Immature natural killer cell (primary cell): ENCODE measurements around the gene ATOH8. TPM values are rescaled to one million over a fixed set of nuclear protein-coding genes. Genes with fewer than 3 reads are reported as not detected.

Source experiments
- DNase-seq, 3 donors: peaks; one replicate each; pipeline ENCODE4 v3.0.0; 2022; ENCODE audit warnings: mixed read lengths in 1 of 3
- H3K27ac Mint-ChIP-seq, 6 donors: one replicate each; pipeline ENCODE4 v1.8.0; 2020; ENCODE audit warnings: mixed read lengths in 6 of 6, mild to moderate bottlenecking in 5 of 6, inconsistent platforms in 4 of 6, moderate library complexity in 3 of 6
- H3K27me3 Mint-ChIP-seq, 3 donors: one replicate each; pipeline ENCODE4 v1.8.0; 2020 to 2021; ENCODE audit warnings: low read depth in 3 of 3, mild to moderate bottlenecking in 3 of 3, mixed read lengths in 3 of 3, moderate library complexity in 3 of 3, inconsistent platforms in 1 of 3
- H3K36me3 Mint-ChIP-seq, 3 donors: one replicate each; pipeline ENCODE4 v1.8.0; 2020; ENCODE audit warnings: mixed read lengths in 3 of 3, inconsistent platforms in 2 of 3, mild to moderate bottlenecking in 2 of 3
- H3K4me1 Mint-ChIP-seq, 2 donors: one replicate each; pipeline ENCODE4 v1.8.0; 2020; ENCODE audit warnings: inconsistent platforms in 2 of 2, mild to moderate bottlenecking in 2 of 2, mixed read lengths in 2 of 2, moderate library complexity in 1 of 2
- H3K4me3 Mint-ChIP-seq, 5 donors: one replicate each; pipeline ENCODE4 v1.8.0; 2020; ENCODE audit warnings: mild to moderate bottlenecking in 5 of 5, mixed read lengths in 5 of 5, inconsistent platforms in 3 of 5, moderate library complexity in 3 of 5
- H3K9me3 Mint-ChIP-seq, 6 donors: one replicate each; pipeline ENCODE4 v1.8.0; 2020; ENCODE audit warnings: mild to moderate bottlenecking in 6 of 6, mixed read lengths in 6 of 6, inconsistent platforms in 4 of 6, moderate library complexity in 3 of 6
- polyA plus RNA-seq, 3 donors: library from polyadenylated mRNA; unstranded; fragments of 300-500 nt; fragmentation: Illumina TruSeq; gene quantifications; one replicate each; pipeline ENCODE4 v1.2.3, GENCODE V29; 2021

The ATOH8 gene
- polyA plus RNA-seq, 3 donors from 2014 or later = not detected

DNA sequence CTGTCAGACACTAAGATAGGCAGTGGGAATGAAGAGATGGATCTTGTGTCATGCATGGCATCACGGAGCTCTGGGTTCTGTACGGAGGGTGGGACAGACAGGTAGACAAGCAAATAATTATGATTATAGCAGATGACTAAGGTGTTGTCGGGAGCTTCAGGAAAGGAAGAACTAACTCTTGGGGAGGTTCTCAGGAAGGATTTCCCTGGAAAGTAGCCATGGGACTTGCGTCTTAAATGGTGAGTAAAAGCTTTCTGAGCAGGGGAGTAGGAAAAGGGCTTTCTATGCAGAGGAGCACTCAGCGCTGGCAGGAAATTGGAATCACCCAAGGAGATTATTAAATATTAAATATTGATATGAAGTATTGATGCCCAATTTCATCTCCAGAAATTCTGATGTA lies 35.5 kb downstream of the ATOH8 start:
- no peak overlapping the region for H3K27ac Mint-ChIP-seq
- H3K9me3 Mint-ChIP-seq = no peaks in the 10 kb centered on the region
- H3K27me3 Mint-ChIP-seq = peaks cover 3 to 6% (median 3%) of the 10 kb centered on the region in 3 donors
- H3K36me3 Mint-ChIP-seq = no peaks in the 10 kb centered on the region
- H3K4me1 Mint-ChIP-seq = peaks cover 11 to 16% of the 10 kb centered on the region in 2 donors
- DNase-seq = no peak
- H3K4me3 Mint-ChIP-seq = no peak overlapping the region

DNA sequence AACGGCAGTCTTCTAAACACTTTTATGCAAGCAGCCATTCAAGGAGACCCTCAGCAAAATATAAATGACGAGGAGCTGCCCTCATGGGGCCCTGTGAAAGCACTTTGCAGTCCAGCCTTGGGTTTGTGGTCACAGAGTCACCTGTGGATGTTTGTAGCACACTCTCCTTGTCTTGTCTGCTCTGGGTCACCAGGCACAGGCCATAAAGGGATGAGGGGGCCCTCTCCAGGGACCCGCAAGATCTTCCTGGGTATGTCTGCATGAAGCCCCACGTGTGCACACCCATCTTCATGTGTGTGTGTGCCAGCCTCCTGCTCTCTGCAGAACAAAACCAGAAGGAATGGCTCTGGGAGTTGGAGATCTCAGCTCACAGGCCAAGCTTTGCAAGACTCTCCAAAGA lies 36.2 kb downstream of the ATOH8 start:
- Mint-ChIP-seq H3K27me3 (peaks cover 3 to 6% (median 3%) of the 10 kb centered on the region in 3 donors), H3K4me1 (peaks cover 8 to 12% of the 10 kb centered on the region in 2 donors), H3K36me3 (no peaks in the 10 kb centered on the region), H3K9me3 (no peaks in the 10 kb centered on the region), H3K27ac (no peak overlapping the region), H3K4me3 (no peak overlapping the region)
- DNase-seq = no peak

DNA sequence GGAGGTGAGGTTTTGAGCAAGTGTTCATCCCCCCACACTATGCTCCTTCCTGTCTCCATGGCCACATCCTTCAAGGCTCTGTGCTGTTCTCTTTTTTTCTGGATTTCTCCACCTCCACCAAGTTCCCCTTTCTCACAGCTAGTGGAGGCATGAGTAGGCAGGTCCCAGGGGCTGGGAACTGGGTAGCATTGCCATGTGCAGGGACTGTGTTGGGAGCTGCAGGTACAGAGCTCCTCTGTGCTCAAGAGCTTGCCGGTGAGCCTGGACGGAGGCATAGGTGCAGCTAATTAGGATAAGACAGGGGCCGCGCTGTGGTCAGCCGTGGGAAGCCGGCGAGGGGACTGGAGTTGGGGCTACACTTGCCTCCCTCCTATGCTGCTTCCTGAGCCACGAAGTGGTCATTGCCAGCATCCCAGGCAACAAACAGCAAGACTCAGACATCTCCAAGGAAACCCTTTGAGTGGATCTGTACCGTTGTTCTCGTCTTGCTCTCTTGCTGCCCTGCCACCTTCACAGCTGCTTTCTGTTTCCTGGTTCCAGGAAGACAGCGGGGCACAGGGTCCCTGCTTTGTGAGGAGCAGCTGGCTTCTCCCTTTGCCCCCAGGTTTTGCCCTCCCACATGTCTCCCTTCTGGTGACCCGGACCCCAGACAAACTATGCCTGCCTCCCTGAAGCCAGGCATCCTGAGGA lies 36.9 kb downstream of the ATOH8 start:
- H3K4me3 Mint-ChIP-seq = no peak overlapping the region
- no peak overlapping the region for H3K27ac Mint-ChIP-seq
- no peak for DNase-seq
- H3K9me3 Mint-ChIP-seq = no peaks in the 10 kb centered on the region
- H3K36me3 Mint-ChIP-seq = no peaks in the 10 kb centered on the region
- H3K4me1 Mint-ChIP-seq = peaks cover 2 to 6% of the 10 kb centered on the region in 2 donors
- H3K27me3 Mint-ChIP-seq = peaks cover 0 to 6% (median 2%) of the 10 kb centered on the region in 3 donors

DNA sequence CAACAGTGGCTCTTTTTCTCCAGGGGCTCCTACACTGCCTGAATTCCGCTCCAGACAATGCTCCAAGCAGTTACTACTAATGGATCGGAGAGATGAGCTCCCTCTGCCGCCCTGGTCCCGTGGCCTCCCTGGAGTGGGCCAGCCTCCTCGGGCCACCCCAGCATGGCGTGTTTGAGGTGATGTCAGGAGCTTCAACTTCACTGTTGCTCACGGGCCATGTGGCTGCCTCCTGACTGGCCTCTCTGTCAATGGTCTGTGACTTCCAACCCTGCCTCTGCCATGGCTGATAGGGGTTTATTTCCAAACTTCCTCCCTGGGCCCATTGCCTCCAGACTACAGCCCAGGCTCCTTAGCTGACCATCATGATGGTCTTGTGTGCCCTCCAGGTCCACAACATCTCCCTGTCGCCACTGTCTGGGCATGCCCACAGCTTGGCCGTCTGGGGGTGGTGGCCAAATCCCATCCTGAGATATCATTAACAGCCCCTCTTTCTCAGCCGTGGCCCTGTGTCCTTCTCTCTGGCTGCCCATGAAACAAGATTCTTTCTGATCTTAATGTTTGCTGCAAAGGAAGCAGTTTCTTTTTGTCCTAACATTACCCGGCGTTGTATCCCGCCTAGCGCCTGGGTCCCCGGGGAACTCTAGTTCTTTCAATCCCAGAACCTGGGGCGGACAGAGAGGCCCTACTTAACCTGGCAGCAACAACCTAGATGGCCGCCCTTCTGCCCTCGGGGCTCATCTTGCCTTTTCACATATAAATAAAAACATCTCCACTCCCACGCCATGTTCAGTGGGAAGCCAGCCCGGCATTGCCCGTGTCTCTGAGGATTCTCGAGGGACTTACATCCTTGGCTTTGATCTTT lies 38.1 kb downstream of the ATOH8 start:
- no peak overlapping the region for H3K4me3 Mint-ChIP-seq
- H3K9me3 Mint-ChIP-seq = no peaks in the 10 kb centered on the region
- no peak overlapping the region for H3K27ac Mint-ChIP-seq
- H3K4me1 Mint-ChIP-seq = no peaks in the 10 kb centered on the region
- DNase-seq = no peak
- H3K27me3 Mint-ChIP-seq = peaks cover 0 to 6% (median 2%) of the 10 kb centered on the region in 3 donors
- no peaks in the 10 kb centered on the region for H3K36me3 Mint-ChIP-seq

DNA sequence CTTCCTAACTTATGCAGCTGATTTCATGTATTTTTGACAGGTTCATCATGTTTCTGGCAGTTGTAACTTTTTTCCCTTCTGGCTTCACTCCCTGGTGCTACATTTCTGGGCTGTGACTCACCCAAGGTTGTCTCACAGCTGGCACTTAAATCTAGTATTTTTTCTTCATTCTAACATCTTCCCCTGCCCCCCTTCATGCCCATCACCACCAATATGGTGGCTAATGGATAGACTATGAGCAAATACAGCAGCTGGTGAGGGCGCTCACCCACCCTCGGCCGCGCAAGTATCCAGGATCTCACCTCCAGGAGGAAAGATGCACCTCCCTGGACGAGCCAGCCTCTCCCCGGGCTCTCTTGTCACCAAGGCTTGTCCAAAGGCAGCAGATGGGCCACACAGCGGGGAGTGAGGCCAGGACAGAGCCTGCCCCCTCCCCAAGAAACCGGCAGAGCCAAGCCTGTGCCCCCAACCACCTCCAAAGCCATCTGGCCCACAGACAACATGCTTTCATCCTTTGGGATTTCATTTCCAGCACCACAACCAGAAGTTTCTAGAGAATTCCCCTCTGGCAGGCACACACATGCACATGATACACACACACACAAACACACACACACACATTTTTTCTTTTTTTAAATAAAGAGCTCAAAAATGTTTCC lies 39.1 kb downstream of the ATOH8 start:
- Mint-ChIP-seq H3K27ac (no peak overlapping the region), H3K27me3 (peaks cover 0 to 6% (median 3%) of the 10 kb centered on the region in 3 donors), H3K9me3 (no peaks in the 10 kb centered on the region), H3K4me1 (no peaks in the 10 kb centered on the region), H3K4me3 (no peak overlapping the region), H3K36me3 (no peaks in the 10 kb centered on the region)
- no peak for DNase-seq

DNA sequence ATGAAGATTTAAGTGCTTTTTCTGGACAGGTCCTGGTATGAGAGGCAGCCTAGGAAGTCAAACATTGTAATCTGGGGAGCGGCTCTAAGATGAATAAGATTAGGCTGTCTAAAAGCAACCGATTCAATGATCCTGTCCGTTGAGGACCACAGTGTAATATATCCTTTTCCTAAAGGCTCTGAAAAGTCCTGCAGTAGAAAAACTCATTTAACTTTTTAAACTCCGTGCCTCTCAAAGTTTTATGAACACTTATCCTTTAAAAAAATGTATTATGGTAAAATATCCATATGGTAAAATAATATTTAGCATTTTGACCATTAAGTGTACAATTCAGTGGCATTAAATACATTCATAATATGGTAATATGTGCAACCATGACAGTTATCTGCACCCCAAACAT lies 39.8 kb downstream of the ATOH8 start:
- no peaks in the 10 kb centered on the region for H3K9me3 Mint-ChIP-seq

DNA sequence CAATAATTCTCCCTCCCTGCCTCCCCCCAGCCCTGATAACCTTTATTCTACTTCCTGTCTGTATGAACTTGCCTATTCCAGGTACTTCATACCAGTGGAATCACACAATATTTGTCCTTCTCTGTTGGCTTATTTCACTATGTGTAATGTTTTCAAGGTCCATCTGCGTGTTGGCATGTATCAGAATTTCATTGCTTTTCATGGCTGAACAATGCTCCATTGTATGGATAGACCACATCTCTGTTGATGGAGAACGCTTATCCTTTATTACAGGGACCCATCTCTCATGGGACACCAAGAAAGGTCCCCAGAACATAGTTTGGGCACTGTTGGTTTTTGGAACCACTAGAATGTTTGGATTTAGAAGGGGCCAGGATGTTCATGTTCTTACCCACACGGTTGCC lies 40.2 kb downstream of the ATOH8 start:
- H3K4me1 Mint-ChIP-seq = no peaks in the 10 kb centered on the region
- no peak for DNase-seq
- no peak overlapping the region for H3K27ac Mint-ChIP-seq
- H3K9me3 Mint-ChIP-seq = no peaks in the 10 kb centered on the region
- H3K27me3 Mint-ChIP-seq = peaks cover 0 to 6% (median 3%) of the 10 kb centered on the region in 3 donors
- no peaks in the 10 kb centered on the region for H3K36me3 Mint-ChIP-seq
- H3K4me3 Mint-ChIP-seq = no peak overlapping the region

More for the DNA sequence above, 39.8 kb downstream of the ATOH8 start:
- Mint-ChIP-seq H3K4me1 (no peaks in the 10 kb centered on the region), H3K4me3 (no peak overlapping the region), H3K27ac (no peak overlapping the region), H3K36me3 (no peaks in the 10 kb centered on the region), H3K27me3 (peaks cover 0 to 6% (median 3%) of the 10 kb centered on the region in 3 donors)
- DNase-seq = no peak

DNA sequence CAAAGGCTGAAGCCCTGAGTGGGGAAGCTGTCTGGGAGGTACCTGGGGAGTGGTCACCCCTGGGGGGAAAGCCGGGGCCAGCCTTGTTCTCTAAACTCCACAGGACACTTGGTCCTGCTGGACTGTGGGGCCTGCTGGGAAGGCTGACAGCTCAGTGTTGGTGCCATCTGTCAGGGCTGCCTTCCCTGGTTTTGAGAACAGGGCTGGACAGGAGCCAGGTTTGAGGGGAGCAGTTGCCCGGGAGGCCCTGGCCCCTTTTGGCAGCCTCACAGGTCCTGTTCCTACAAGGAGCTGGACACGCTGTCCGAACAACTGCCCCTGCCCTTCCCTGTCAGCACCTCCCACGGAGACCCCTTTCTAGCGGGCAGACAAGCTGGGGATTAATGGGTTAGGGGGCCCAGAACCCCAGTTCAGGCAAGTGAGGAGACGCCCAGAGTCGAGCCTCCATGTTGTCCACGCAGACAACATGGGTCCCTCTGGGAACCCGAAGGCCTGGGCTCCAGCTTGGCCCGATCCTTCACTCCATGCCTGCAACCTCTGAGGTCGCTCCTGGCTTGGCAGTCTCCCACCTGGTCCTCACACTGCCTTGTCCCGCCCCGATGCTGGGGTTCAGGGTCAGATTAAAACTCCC lies 40.8 kb downstream of the ATOH8 start:
- Mint-ChIP-seq H3K27ac (no peak overlapping the region), H3K9me3 (no peaks in the 10 kb centered on the region), H3K27me3 (peaks cover 0 to 6% (median 3%) of the 10 kb centered on the region in 3 donors), H3K36me3 (no peaks in the 10 kb centered on the region), H3K4me1 (no peaks in the 10 kb centered on the region), H3K4me3 (no peak overlapping the region)
- DNase-seq = no peak

DNA sequence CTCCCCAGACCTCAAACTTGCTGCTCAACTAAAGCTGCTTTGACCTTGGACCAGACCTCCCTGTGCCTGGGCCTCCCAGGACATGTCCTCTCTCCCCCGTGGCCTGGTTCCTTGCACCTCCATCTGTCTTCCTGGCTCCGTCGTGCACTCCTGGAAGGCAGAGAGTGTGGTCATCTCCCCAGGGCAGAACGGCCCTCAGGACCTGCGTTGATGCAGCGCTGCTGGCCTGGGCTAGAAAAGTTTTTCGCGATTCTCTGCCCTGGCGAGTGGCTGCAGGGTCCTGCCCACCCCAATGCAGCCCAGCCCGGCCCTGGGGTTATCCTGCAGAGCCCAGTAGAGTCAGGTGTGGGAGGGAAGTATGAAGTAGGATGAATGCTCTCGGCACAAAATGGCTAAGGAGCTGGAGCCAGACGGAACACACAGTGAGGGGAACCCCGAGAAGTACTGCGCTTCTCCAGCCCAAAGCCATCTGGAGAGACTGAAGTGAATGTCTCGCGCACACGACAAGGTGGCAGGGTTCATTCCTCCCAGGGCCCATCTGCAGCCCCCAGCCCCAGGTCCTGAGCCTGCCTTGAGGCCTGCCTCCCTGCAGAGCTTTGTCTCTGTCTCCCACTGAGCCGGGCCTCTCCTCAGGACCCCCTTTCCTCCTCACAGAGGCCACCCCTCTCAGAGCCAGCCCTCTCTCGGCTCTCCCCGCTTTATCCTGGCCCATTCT lies 41.7 kb downstream of the ATOH8 start:
- no peaks in the 10 kb centered on the region for H3K36me3 Mint-ChIP-seq
- no peak overlapping the region for H3K27ac Mint-ChIP-seq
- no peak overlapping the region for H3K4me3 Mint-ChIP-seq
- H3K9me3 Mint-ChIP-seq = no peaks in the 10 kb centered on the region
- H3K4me1 Mint-ChIP-seq = no peaks in the 10 kb centered on the region
- peaks cover 0 to 6% (median 3%) of the 10 kb centered on the region in 3 donors for H3K27me3 Mint-ChIP-seq
- DNase-seq = no peak

DNA sequence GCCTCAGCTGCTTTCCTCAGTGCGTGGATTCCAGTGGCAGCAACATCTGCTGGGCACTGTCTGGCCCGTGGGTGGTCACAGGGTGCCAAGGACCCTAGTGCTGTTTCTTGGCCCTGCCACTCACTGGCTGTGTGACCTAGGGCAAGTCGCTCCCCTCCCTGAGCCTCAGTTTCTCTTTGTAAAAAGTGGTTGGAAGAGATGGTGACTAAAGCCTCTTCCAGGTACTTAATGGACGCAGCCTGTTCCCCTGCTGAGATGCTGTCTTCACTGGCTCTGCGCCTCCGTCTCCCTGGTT lies 42.2 kb downstream of the ATOH8 start:
- Mint-ChIP-seq H3K9me3 (no peaks in the 10 kb centered on the region), H3K4me3 (no peak overlapping the region), H3K27me3 (peaks cover 1 to 6% (median 3%) of the 10 kb centered on the region in 3 donors), H3K27ac (no peak overlapping the region), H3K36me3 (no peaks in the 10 kb centered on the region), H3K4me1 (no peaks in the 10 kb centered on the region)
- no peak for DNase-seq

DNA sequence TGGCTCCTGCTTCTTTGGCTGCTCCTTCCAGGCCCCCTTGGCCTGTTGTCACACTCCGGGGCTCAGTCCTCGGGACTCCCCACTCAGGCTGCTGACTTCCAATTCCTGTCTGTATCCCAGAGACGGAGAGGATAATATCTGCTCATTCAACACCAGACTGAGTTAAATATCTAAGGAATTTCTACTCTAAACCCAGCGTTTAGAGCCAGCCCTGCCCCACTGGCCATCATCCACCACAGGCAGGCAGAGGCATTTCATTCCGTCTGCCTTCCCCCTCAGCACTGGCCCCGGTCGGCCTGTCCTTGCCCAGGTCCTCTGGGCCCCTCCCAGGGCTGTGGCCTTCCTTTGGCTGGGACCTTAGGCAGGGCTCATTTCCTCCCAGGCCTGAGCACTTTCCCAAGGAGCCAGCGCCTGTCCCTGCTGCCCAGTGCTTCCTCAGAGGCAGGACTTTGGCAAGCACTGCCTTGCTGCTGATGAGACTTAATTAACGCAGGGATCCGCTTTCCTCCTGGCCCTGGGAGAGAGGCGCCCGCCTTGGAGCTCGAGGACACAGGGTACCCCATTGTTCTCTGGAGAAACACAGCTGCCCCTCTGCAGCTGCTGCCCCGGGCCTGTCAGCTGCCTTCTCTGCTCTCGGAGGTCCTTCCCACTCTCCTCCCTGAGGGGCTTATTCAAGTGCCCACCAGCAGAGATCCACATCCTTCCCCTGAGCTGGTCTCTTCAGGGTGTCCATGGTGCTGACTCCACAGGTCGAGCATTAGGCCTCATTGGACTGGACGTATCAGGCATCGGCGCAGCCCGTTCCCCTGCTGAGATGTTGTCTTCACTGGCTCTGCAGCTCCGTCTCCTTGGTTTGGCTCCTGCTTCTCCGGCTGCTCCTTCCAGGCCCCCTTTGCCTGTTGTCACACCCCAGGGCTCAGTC lies 42.8 kb downstream of the ATOH8 start:
- Mint-ChIP-seq H3K9me3 (no peaks in the 10 kb centered on the region), H3K4me1 (no peaks in the 10 kb centered on the region), H3K36me3 (no peaks in the 10 kb centered on the region), H3K4me3 (no peak overlapping the region), H3K27ac (no peak overlapping the region), H3K27me3 (peaks cover 2 to 6% (median 3%) of the 10 kb centered on the region in 3 donors)
- DNase-seq = no peak

DNA sequence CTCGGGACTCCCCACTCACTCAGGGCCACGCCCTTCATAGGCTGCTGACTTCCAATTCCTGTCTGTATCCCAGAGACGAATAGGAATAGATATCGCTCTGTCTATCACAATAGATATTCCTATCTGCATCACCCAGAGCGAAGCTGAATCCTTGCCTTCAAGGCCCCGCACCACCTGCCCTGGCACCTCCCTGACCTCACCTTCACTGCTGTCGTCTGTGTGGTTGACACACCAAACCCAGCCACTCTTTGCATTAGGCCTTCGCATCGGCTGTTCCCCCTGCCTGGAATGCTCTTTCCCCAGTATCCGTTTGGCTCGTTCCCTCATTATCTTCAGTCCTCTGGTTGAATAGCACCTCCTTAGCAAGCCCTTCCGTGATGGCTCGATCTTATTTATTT lies 43.5 kb downstream of the ATOH8 start:
- peaks cover 2 to 4% (median 3%) of the 10 kb centered on the region in 3 donors for H3K27me3 Mint-ChIP-seq
- no peak overlapping the region for H3K27ac Mint-ChIP-seq

More for the DNA sequence above, 43.5 kb downstream of the ATOH8 start:
- Mint-ChIP-seq H3K4me3 (no peak overlapping the region), H3K36me3 (no peaks in the 10 kb centered on the region), H3K9me3 (no peaks in the 10 kb centered on the region), H3K4me1 (no peaks in the 10 kb centered on the region)
- no peak for DNase-seq
